ENCODE measurements around the gene CHD1.
"Not testable (repeated sequence)": the region's sequence is repeated elsewhere in the genome, so short reads cannot be mapped to it uniquely, and the experiment has no call there.

Gene CHD1

GRCh38 chr5:98928873-98929709 is at the start of gene CHD1:
CHD1 (minus strand) TSS chr5:98929007; CDS start chr5:98926386, 2,621 bp downstream.
- peak; percentile 97 for DNase-seq (ENCODE audit: low spot score)

GRCh38 chr5:98978528-98978927 is 49.7 kb upstream of the CHD1 start:
- DNase-seq (ENCODE audit: low spot score): no peak

GRCh38 chr5:98977723-98978122 is 48.9 kb upstream of the CHD1 start:
- DNase-seq (ENCODE audit: low spot score): no peak

GRCh38 chr5:98975682-98976407 is 47.0 kb upstream of the CHD1 start:
- DNase-seq (ENCODE audit: low spot score): no peak

GRCh38 chr5:98975223-98975622 is 46.4 kb upstream of the CHD1 start:
- no peak for DNase-seq (ENCODE audit: low spot score)

GRCh38 chr5:98969400-98969799 is 40.6 kb upstream of the CHD1 start:
- DNase-seq (ENCODE audit: low spot score): no peak

GRCh38 chr5:98968056-98968564 is 39.3 kb upstream of the CHD1 start:
- DNase-seq (ENCODE audit: low spot score): no peak

GRCh38 chr5:98965226-98965625 is 36.4 kb upstream of the CHD1 start:
- no peak for DNase-seq (ENCODE audit: low spot score)

GRCh38 chr5:98964621-98965020 is 35.8 kb upstream of the CHD1 start:
- DNase-seq (ENCODE audit: low spot score): no peak

GRCh38 chr5:98963019-98963418 is 34.2 kb upstream of the CHD1 start:
- no peak for DNase-seq (ENCODE audit: low spot score)

GRCh38 chr5:98962587-98962986 is 33.8 kb upstream of the CHD1 start:
- DNase-seq (ENCODE audit: low spot score): no peak

- no peak for DNase-seq (ENCODE audit: low spot score)
These were observed 33.0 kb upstream of the CHD1 start for GRCh38 chr5:98961665-98962344.

GRCh38 chr5:98957307-98957706 is 28.5 kb upstream of the CHD1 start:
- DNase-seq (ENCODE audit: low spot score): no peak

GRCh38 chr5:98955888-98956287 is 27.1 kb upstream of the CHD1 start:
- not testable (repeated sequence) for DNase-seq (ENCODE audit: low spot score)

- not testable (repeated sequence) for DNase-seq (ENCODE audit: low spot score)
These were observed 26.7 kb upstream of the CHD1 start for GRCh38 chr5:98955471-98955870.

GRCh38 chr5:98954392-98955028 is 25.7 kb upstream of the CHD1 start:
- DNase-seq (ENCODE audit: low spot score): no peak

- no peak for DNase-seq (ENCODE audit: low spot score)
These were observed 14.0 kb upstream of the CHD1 start for GRCh38 chr5:98942847-98943246.

GRCh38 chr5:98941131-98941883 is 12.5 kb upstream of the CHD1 start:
- DNase-seq (ENCODE audit: low spot score): no peak

GRCh38 chr5:98940581-98940980 is 11.8 kb upstream of the CHD1 start:
- peak; percentile 40 for DNase-seq (ENCODE audit: low spot score)

GRCh38 chr5:98938464-98938863 is 9.7 kb upstream of the CHD1 start:
- DNase-seq (ENCODE audit: low spot score): peak; percentile 61
